OCI-M1 (cell line): ENCODE results near the gene NSL1.
A peak's percentile ranks its signal among the peaks of the same experiment; 100 is the strongest.

Experiments
- DNase-seq: peaks from one replicate; lab custom pipeline; 2025; lab: John Stamatoyannopoulos, UW

The NSL1 gene

DNA sequence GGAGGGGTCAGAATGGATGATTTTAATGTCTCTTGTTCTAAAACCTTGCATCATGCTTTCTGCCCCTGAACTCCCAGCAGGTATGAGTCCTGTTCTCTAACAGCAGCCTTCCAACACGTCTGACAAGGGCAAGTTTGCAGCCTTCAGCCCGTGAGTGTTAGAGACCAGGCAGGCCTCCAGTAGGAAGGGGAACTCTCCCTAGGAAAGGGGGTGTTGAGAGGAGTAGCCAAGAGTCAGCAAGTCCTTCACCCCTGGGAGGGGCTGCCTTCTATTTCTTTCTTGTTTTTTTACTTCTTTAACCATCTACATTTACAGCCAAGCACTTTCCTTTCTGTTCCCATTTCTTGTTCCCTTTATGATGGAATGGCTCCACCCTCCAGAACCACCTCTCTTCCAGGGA is 106.1 kb downstream of the NSL1 start:
- DNase-seq, result no peak

DNA sequence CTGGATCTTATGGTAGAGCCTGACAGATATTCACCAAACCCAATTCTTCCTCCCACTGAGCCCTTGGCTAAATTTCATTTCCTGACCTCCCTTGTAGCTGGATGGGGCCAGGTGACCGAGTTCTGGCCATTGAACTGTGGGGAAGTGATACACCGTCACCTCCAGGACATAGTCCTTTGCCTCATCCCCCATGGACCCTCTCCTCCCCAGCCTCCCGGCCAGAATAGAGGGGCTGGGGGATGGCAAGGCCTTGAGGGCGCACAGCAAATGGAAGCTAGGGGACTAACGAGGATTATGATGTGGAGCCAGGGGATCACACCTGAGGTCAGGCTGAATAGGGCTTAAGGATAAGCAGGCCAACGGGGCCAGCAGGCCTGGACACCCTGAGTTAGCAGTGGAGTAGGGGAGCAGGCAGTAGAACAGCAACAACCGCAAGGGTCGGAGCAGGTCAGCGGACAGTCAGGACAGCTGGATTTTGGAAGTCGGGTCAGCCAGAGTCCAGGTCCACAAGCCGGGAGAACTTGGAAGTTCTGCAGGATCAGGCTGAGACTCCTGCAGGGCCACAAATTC is 107.0 kb downstream of the NSL1 start:
- no peak for DNase-seq

DNA sequence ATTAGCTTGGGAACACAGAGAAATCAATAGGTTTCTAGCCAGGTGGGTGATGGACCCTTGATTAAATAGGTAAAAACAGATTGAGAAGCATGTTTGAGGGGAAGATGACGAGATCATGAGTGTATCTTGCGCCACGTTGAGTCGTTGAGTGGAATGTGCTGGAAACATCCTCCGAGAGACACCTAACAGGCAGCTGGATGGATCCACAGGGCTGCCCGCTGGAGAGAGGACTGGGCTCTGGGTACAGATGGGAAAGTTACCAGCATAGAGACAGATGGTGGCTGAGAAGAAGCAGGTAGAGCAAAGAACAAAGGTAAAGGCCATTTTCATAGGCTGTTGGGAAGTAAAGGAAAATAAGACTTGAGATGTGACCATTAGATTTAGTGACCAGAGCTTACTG is 107.5 kb downstream of the NSL1 start:
- no peak for DNase-seq

DNA sequence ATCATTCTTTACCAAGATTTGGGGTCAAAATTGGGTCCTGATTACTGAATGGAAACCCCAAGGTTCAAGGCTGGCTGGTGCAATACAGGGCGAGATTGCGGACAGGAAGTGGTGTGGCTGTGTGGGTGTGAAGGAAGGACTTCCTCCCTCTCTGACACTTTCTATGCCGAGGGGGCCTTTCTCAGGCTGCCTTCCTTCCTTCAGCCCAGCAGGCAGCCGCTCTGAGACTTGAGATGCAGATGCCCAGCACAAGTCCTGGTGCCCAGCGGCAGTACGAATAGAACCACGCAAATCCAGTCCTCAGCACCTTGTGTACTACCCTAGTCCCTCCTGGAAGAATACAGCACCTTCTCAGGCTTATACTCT is 108.2 kb downstream of the NSL1 start:
- DNase-seq, result peak; percentile 21

DNA sequence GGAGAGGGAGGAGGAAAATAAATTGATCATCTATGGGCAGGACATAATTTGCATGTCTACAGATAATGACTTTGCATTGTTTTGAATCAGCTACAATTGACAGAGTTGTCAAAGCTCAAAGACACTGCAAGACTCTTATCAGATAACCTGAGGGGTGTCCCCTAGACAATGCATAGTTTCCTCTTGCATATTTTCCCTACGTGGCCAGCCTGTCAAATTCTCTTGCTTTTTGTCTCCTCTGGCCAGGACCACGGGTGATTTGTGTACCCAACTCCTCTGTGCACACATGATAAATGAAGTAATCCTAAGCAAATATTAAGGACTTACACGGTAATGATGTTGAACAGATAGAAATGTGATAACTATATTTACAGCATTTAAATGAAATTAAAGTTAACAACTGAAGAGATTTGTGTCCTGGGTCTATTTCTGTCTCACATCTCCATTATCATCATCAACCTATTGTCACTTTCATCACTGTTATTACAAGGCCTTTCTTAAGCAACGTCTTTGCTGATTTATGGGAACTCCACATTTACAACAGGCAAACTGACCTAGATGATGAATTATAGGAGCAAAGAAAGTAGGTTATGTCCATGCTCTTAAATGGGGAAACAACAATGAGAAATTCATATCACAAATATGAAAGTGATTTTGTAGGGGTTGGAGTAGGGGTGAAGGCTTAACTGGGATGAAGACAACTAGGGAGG is 110.7 kb downstream of the NSL1 start:
- no peak for DNase-seq

DNA sequence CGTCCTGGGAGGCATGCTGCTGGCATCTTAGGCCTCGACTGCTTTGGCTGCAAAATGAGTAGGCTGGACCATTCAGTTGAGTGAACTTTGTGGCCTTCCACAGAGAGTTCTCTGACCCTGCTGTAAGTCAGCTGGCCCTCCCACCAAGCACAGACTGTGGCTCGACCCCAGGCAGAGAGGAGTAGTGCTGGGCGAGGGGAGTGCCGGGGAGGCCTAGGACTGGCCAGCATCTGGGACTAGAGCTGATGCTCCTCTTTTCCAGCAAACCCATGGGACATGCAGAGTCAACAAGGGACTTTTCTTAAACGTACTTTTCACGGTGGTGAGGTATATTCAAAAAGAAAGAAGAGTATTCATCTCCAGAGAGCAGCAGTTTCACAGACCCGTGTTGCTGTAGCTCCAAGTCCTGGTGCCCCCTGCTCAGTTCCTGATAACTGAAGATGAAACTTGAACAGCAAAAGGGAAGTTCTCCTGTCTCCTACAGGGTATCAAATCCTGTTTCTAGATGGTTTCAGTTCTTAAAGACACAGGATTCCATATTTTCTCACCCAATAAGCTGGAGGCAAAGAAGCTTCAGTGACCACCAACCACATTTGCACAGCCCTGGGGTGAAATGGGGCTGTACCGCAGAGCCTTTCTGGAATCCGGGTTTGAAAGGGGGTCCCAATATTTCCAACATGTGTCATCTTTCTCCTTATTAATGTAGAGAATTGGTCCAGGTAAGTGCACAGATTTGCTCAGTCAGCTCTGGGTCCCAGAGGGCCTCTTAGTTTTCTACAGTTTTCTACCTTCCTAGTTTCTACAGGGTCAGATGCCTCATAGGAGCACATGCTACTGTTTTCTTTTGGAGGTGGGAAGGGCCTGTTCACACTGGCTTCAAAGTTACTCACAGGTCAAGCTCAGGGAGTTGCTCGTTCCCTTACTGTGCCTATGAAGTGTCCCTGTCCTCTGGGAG is 112.8 kb downstream of the NSL1 start:
- DNase-seq, result peak; percentile 16

DNA sequence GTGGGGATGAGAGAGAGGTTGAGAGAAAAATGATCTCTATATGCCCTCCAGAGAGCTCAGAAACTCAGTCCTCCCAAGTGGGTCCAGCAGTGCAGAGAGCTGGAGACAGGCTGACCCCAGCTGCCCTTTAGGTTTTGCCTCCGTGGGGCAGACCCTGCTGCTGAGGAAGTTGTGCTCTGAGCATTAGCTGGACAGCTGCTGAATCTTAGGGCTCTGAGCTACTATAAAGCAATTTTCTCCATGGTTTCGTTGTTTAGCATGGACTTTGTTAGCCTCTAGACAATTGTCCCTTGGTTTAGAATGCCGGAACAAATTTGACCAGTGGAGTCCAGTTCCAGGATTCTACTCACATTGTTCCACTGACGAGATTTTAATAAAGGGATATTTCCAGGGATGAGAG is 114.0 kb downstream of the NSL1 start:
- DNase-seq, result no peak

DNA sequence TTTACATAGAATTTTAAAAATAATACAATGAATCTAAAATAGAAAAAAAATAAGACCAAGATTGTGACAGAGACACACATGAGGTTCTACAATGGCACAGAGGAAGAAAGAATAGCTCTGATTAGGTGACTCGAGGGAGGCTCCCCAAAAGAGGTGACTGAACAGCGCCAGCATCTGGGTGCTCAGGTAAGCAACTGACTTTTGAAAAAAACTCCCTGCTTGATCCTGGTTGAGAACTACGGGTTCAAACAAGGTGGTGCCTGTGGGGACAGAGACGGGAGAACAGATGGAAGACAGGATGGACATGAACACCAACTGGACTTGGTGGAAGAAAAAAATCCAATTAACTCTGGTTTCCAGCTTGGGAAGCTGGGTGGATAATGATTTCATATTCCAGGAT is 114.4 kb downstream of the NSL1 start:
- DNase-seq, result no peak
